Hematopoietic multipotent progenitor cell treated with erythropoietin and hydrocortisone succinate and interleukin-3 and kit ligand, for 6 days (in vitro differentiated cells): Measurements from ENCODE around the gene RNF4.
"Not testable (repeated sequence)": the region's sequence is repeated elsewhere in the genome, so short reads cannot be mapped to it uniquely, and the experiment has no call there.

Experiments used
- DNase-seq: peaks from one replicate; pipeline ENCODE4 v3.0.0-alpha.2; 2015

RNF4 gene

DNA sequence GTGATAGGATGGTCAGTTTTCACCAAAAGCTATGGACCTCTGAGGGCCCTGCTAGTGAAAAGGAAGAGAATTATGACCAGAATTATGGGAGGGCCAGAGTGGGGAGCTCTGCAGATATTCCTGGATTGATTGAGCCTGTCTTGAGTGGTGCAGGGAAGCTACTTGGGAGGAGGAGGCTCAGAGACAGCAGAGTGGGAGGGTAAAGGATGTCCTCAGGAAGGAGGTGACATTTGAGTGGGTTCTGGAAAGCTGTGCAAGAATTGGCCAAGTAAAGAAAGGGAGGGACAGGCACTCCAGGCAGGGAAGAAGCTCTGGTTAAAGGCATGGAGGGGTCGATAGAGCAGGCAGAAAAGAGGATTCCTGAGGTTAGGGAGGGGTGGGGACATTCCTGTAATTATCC is 24.1 kb downstream of the RNF4 start:
- DNase-seq, result no peak

DNA sequence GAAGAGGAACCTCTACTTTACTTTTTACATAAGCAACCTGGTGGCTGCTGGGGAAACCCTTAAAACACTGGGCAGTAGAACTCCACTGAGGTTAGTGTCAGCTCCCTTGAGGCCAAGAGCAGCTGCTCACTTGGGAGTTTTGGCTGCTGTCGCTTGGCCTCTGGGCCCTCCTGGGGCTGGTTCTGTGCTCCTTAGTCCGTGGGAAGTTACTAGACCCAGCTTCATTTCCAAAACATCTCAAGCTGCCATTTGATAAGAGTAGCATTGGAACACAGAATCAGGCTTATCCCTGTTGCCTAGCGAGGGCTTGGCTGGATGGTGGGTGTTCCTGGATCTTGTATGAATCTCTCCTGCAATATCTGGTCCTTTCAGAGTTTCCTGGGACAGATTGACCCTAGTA is 26.1 kb downstream of the RNF4 start:
- DNase-seq, result no peak

GRCh38 chr4:2497324-2497723 is 28.4 kb downstream of the RNF4 start:
- no peak for DNase-seq

DNA sequence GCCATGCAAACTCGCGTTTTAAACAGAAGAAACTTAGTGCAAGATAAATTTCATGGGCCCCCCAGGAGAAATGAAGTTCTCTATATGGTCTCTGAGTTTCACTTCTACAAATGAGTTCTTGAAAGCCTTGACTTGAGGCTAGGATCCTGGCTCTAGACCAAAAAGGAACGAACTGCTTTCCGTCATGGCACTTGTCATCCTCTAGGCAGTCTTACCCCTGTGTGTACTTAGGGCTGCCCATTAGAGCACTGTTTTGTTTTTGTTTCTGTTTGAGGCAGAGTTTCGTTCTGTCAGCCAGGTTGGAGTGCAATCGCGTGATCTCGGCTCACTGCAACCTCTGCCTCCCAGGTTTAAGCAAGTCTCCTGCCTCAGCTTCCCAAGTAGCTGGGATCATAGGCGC is 29.0 kb downstream of the RNF4 start:
- DNase-seq, result no peak

GRCh38 chr4:2500547-2500946 is 31.6 kb downstream of the RNF4 start:
- DNase-seq, result no peak

GRCh38 chr4:2501034-2501594 is 32.2 kb downstream of the RNF4 start:
- DNase-seq, result no peak

DNA sequence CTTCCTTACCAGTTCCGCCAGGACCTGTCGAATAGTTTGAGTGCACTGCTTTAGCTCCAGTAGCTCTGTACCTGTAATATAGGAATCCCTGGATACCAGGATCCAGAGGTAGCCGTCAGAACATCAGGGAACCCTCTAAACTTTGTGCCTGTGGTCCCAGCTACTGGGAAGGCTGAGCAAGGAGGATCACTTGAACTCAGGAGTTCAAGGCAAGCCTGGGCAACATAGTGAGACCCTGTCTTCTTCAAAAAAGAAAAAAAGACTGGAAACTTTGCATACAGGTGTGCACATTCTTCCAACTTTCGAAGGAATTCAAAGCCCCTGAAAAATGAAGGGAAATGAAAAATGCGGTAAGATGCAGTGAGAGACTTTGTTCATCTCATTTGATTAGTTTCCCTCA is 34.9 kb downstream of the RNF4 start:
- DNase-seq, result no peak

- DNase-seq, result no peak
These were observed 38.4 kb downstream of the RNF4 start for GRCh38 chr4:2507259-2507658.

DNA sequence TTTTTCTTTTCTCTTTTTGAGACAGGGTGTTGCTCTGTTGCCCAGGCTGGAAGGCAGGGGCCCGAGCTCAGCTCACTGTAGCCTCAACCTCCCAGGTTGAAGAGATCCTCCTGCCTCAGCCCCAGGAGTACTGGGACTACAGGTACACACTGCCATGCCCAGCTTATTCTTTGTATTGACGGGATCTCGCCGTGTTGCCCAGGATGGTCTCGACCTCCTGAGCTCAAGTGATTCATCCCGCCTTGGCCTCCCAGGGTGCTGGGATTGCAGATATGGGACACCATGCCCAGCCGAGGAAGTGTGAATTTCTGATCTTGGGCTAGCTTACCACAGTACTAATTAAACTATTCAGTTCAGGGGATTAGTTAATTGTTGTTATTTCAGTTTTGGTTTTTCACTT is 38.9 kb downstream of the RNF4 start:
- no peak for DNase-seq

GRCh38 chr4:2510351-2511259 is 41.7 kb downstream of the RNF4 start:
- no peak for DNase-seq

GRCh38 chr4:2511645-2512131 is 42.8 kb downstream of the RNF4 start:
- DNase-seq, result no peak

- DNase-seq, result no peak
These were observed 43.7 kb downstream of the RNF4 start for GRCh38 chr4:2512396-2513135.

GRCh38 chr4:2514193-2514592 is 45.3 kb downstream of the RNF4 start:
- not testable (repeated sequence) for DNase-seq

- DNase-seq, result not testable (repeated sequence)
These were observed 46.0 kb downstream of the RNF4 start for GRCh38 chr4:2514944-2515343.

DNA sequence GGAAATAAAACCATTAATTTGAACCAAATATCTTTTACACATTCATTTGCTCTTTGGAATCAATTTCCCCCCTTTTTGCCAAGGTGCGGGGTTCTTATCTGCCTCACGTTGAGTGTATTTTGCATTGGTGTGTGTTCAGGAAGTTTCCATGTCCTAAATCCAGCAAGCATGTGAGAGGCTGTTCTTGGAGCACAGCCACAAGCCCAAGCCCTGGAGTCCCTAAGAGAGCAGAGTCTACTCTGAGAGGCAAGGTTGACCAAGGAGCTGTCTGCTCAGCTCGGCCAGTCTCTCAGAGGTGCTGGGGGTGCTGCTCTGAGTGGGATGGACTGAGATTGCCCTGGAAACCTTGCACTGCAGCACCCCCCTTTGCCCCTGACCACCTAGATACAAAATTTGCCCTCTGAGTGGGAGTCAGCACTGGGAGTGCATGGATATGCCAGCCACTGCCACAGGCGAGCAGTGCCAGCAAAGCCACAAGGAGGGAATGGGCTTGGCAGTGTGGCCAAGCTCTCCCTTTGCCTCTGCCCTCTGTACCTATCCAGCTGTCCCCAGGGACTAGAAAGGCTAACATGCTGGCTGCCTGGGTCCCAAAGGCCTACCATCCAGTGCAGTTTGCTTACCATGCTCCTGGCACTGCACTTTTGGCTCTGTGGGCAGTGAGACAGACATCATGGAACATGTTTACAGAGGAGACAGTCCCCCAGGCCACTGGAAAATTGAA is 47.1 kb downstream of the RNF4 start:
- no peak for DNase-seq

- no peak for DNase-seq
These were observed 47.7 kb downstream of the RNF4 start for GRCh38 chr4:2516635-2517034.

GRCh38 chr4:2526559-2526958 is 57.7 kb downstream of the RNF4 start:
- DNase-seq, result no peak

DNA sequence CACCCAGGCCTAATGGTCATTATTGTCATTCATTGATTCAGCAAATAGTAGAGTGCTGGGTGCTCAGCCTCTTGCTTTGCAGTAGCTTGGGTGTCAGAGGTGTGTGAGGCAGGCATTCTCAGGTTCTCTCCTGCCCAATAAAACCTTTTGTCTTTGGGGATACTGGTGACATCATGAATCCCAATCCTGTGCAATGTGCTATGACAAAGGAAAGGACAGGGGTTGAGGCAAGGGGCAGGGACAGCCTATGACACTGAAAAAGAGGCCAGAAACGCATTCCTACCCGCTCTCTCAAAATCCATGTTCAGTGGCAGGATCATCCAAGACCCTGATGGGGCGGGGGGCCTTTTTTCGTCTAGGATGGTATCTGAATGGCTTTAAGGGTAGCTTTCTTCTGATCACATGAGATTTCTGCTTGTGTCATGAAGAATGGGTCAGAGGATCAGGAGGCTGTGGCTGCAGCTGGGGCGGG is 66.0 kb downstream of the RNF4 start:
- no peak for DNase-seq

GRCh38 chr4:2535376-2536192 is 66.7 kb downstream of the RNF4 start:
- peak; percentile 79 for DNase-seq

DNA sequence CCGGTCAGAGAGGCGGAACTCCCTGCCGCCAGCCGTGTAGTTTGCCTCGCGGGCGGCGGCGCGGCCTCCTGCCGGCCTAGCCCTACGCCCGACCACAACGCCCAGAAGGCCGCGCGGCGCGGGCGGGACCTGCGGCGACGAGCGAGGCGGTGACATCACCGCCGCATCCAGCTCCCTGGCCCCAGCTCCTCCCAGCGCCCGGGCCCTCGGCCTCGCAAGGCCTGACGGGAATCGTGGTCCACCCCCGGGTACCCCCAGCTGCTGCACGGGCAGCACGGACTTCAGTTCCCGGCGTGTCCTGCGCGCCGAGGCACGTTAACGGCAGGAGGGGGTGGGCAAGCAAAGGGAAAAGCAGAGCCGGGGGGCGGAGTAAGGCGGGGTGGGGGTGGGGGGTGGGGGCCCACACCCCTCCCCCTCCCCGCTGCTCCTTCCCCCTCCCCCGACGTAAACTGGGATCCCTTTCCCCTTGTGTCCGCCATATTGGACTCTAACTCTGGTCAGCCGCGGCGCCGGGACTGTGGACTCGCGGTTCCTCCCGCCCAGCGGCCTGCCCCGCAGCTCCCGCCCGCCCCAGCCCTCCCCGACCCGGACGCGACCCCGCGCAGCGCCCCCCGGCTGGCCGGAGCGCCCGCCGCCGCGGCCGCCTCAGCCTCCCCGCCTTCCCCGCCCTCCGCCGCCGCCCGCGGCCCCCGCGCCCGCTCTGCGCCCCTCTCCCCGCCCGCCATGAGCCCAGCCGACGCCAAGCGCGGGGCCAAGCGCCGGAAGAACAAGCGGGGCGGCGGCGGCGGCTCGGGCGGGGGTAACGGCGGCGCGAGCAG is 67.5 kb downstream of the RNF4 start, which contains the start of gene FAM193A:
Gene FAM193A, plus strand, starts transcription at position 455 of the 818 bp plus-strand sequence. Its CDS starts 269 bp downstream, at position 724.
- DNase-seq, result peak; percentile 98
